GM21526 (cell line): ENCODE measurements around the gene TACC2.
"Not testable (repeated sequence)": the region's sequence is repeated elsewhere in the genome, so short reads cannot be mapped to it uniquely, and the experiment has no call there.

ENCODE experiments used
- ATAC-seq: cut with Tn5 transposase; IDR thresholded peaks from one replicate; pipeline ENCODE4 v1.9.1; 2021; ENCODE audit warnings: moderate library complexity; ENCODE audit not compliant: unreplicated experiment, low FRiP score

The TACC2 gene

DNA sequence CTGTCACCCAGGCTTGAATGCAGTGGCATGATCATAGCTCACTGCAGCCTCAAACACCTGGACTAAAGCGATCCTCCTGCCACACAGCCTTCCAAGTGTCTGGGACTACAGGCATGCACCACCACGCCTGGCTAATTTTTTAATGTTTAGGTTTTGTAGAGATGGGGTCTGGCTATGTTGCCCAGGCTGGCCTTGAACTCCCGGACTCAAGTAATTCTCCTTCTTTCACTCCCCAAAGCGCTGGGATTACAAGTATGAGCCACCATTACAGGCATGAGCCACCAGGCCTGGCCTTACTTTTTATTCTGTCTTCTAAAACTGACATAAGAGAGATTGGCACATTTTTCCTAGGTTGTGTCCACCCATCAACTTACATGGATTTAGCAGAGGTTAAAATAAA lies 33.3 kb downstream of the TACC2 start:
- ATAC-seq: no peak

- ATAC-seq: not testable (repeated sequence)
Measured at GRCh38 chr10:122023257-122023656, 34.3 kb downstream of the TACC2 start.

GRCh38 chr10:122029499-122030199 lies 40.7 kb downstream of the TACC2 start:
- ATAC-seq: no peak

DNA sequence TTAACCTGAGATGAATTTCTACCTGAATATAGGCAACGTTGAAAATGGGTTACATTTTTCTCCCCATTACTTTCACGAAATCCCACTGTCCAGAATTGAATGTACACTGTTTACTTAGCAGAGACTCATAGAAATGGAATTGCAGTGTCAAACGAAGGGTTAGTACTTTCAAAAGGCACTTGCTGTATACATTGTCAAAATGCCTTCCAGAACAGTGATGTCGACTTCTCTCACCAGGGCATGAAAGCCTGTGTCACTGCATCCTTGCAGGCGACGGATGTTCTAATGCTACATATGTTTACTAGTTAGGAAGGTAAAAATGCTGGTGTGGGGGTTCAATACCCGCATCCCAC lies 41.2 kb downstream of the TACC2 start:
- ATAC-seq: no peak

- no peak for ATAC-seq
Measured at GRCh38 chr10:122033224-122033926, 44.4 kb downstream of the TACC2 start.

DNA sequence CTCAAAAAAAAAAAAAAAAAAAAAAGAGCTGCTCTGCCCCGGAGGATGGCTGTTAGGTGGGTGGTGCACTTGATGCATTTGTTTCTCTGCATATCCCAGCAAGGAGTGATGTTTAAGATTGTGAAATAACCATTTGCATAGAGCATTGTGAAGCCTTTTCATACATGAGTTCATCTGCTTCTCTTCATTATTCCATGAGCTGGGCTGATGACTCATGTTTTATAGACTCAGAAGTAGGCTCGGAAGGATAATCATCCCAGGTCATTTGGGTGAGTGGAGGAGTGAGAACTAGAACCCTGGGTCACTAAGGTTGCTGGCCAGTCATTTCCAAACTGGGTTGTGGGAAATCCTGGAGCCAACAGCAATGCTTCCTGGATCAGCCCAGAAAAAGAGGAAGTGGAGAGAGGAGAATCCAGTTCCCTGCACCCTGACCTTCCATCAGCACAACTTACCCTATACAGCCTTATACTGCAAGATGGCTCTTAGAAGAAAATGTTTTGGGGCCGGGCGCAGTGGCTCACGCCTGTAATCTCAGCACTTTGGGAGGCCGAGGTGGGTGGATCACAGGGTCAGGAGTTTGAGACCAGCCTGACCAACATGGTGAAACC lies 45.3 kb downstream of the TACC2 start:
- no peak for ATAC-seq

GRCh38 chr10:122040786-122041185 lies 51.8 kb downstream of the TACC2 start:
- ATAC-seq: no peak

GRCh38 chr10:122042836-122043235 lies 53.9 kb downstream of the TACC2 start:
- no peak for ATAC-seq

GRCh38 chr10:122044045-122044661 lies 55.2 kb downstream of the TACC2 start:
- no peak for ATAC-seq

DNA sequence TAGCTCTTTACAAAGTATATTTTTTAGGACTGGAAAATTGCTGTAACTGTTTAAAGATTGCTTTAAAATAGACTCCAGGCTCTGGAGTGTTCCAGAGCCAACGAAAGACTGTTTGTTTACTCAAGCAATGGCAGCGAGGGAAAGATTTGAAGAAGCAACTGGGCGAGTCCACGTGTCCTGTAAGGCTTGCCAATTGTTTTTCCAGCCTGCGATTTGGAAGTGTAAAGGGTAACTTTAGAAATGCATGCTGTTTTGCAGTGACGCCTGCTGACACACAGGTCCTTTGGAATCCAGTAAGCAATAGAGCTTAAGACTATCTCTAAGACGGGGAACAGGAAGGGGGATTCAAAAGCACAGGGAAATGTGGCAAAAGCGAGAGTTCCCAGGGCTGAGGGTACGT lies 55.8 kb downstream of the TACC2 start:
- ATAC-seq: no peak

- ATAC-seq: no peak
Measured at GRCh38 chr10:122045212-122045611, 56.2 kb downstream of the TACC2 start.

DNA sequence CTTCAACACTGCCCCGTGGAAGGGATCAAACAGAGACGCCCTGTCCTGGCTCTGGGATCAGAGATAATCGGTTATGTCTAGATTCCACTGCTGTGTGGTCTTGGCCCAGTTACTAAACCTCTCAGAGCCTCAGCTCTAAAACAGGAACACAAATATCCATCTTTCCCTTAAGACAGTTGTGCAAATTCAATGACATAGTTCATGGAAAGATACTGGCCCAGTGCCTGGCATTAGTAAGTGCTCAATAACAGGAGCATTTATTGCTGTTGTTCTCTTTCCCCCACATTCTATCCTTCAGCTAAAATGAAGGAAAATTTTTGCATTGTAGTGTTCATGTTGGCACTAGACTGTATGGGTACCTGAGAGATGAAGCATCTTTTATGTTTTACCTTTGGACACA lies 58.6 kb downstream of the TACC2 start:
- no peak for ATAC-seq

GRCh38 chr10:122049076-122049475 lies 60.1 kb downstream of the TACC2 start:
- ATAC-seq: no peak

DNA sequence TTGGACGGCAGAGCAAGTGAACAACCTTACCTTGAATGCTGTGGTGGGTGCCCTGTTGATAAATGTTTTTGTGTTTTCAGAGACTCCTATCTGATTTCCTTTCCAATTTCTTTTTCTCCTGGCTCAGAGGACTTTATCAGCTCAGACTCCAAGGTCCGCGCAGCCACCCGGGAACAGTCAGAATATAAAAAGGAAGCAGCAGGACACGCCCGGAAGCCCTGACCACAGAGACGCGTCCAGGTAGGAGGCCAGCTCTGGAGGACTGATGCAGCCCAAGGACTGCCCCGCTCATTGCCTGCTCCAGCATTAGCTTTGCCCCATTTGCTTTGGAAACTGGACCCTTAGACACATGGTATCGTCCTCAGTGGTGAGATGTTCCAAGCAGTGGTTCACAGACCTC lies 61.3 kb downstream of the TACC2 start:
- ATAC-seq: no peak

GRCh38 chr10:122050811-122051210 lies 61.8 kb downstream of the TACC2 start:
- ATAC-seq: no peak

GRCh38 chr10:122051609-122052385 lies 62.8 kb downstream of the TACC2 start:
- ATAC-seq: no peak

- ATAC-seq: no peak
Measured at GRCh38 chr10:122052701-122053100, 63.7 kb downstream of the TACC2 start.

GRCh38 chr10:122053314-122053713 lies 64.4 kb downstream of the TACC2 start:
- ATAC-seq: no peak

- no peak for ATAC-seq
Measured at GRCh38 chr10:122054048-122055025, 65.4 kb downstream of the TACC2 start.

DNA sequence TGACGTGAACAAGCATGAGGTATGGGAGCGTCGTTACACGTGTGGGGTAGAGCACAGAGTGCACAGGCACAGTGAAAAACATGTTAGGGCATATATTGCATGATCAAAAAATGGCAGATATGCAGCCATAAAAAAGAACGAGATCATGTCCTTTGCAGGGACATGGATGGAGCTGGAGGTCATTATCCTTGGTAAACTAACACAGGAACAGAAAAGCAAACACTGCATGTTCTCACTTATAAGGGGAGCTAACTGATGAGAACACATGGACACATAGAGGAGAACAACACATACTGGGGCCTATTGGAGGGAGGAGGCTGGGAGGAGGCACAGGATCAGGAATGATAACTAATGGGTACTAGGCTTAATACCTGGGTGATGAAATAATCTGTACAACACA lies 66.3 kb downstream of the TACC2 start:
- ATAC-seq: no peak
